ENCODE measurements around the gene MEF2D.

MEF2D gene

GRCh38 chr1:156537027-156537426 is 36.5 kb upstream of the MEF2D start (continued):
- TF ChIP-seq, protein P1, sequence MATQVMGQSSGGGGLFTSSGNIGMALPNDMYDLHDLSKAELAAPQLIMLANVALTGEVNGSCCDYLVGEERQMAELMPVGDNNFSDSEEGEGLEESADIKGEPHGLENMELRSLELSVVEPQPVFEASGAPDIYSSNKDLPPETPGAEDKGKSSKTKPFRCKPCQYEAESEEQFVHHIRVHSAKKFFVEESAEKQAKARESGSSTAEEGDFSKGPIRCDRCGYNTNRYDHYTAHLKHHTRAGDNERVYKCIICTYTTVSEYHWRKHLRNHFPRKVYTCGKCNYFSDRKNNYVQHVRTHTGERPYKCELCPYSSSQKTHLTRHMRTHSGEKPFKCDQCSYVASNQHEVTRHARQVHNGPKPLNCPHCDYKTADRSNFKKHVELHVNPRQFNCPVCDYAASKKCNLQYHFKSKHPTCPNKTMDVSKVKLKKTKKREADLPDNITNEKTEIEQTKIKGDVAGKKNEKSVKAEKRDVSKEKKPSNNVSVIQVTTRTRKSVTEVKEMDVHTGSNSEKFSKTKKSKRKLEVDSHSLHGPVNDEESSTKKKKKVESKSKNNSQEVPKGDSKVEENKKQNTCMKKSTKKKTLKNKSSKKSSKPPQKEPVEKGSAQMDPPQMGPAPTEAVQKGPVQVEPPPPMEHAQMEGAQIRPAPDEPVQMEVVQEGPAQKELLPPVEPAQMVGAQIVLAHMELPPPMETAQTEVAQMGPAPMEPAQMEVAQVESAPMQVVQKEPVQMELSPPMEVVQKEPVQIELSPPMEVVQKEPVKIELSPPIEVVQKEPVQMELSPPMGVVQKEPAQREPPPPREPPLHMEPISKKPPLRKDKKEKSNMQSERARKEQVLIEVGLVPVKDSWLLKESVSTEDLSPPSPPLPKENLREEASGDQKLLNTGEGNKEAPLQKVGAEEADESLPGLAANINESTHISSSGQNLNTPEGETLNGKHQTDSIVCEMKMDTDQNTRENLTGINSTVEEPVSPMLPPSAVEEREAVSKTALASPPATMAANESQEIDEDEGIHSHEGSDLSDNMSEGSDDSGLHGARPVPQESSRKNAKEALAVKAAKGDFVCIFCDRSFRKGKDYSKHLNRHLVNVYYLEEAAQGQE (tag by site-specific recombination; IDR thresholded peaks at IDR 0.05), result no peak

DNA sequence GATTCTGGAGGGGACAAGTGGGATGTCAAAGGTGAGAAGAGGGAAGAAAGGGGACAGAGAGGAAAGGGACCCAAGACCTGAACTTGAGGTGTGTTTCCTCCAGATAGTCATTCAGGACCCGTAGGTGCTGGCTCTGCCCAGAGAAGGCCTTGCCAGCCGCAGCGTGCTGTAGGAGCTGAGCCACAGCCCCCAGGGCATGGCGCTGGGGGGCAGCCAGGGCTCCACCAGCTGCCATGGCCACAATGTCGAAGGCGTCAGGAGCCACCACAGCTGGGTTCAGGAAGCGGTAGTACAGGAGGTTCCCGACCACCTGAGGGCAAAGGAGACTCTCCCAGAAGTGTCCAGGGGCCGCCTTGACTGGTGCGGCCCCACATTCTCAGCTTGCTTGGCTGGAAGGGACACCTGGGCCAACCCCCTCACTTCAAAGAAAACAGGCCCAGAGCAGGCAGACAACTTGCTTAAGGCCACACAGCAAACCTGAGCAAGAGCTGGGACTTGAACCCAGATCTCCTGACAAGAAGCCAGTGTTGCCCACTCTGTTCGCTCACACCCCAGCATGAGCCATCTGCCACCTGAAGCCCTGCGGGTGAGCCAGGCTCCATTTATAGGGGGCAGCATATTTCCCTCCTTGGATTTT is 34.0 kb upstream of the MEF2D start:
- ChIA-PET CTCF (interaction anchor here (1.0 kb wide), 1 partner anchor 80 kb away, joined by 5 read pairs; no protein-coding TSS in a partner anchor), POLR2A (interaction anchor here (1.0 to 1.3 kb wide), 2 partner anchors 9 to 10 kb away, joined by 3 to 4 read pairs; no protein-coding TSS in a partner anchor)
- peaks cover 31 to 91% of the 10 kb centered on the region in 2 experiments for H3K36me3 ChIP-seq (ENCODE audit: control insufficient read depth in 2 of 2, insufficient read depth in 1 of 2, low read length in 2 of 2)
- no peak for TF ChIP-seq ZNF184 (tag by site-specific recombination; IDR thresholded peaks at IDR 0.05)
- no peak for TF ChIP-seq BCL11B (tag by site-specific recombination; IDR thresholded peaks at IDR 0.05; ENCODE audit: low read depth)
- no peak for TF ChIP-seq ZNF214 (tag by site-specific recombination; IDR thresholded peaks at IDR 0.05; ENCODE audit: borderline replicate concordance)
- no peak for TF ChIP-seq ZNF391 (tag by site-specific recombination; IDR thresholded peaks at IDR 0.05; ENCODE audit: borderline replicate concordance, low read depth)
- TF ChIP-seq ZNF335 (tag by site-specific recombination; conservative IDR thresholded peaks at IDR 0.05), result no peak
- no peak for TF ChIP-seq ZNF610 (tag by site-specific recombination; IDR thresholded peaks at IDR 0.05; ENCODE audit: borderline replicate concordance)
- TF ChIP-seq ZNF354C (tag by site-specific recombination; IDR thresholded peaks at IDR 0.05; ENCODE audit: borderline replicate concordance, low read depth), result no peak
- no peak for TF ChIP-seq ZNF114 (tag by site-specific recombination; IDR thresholded peaks at IDR 0.05)
- no peak for TF ChIP-seq ZSCAN23 (tag by site-specific recombination; IDR thresholded peaks at IDR 0.05)
- TF ChIP-seq, protein P2, sequence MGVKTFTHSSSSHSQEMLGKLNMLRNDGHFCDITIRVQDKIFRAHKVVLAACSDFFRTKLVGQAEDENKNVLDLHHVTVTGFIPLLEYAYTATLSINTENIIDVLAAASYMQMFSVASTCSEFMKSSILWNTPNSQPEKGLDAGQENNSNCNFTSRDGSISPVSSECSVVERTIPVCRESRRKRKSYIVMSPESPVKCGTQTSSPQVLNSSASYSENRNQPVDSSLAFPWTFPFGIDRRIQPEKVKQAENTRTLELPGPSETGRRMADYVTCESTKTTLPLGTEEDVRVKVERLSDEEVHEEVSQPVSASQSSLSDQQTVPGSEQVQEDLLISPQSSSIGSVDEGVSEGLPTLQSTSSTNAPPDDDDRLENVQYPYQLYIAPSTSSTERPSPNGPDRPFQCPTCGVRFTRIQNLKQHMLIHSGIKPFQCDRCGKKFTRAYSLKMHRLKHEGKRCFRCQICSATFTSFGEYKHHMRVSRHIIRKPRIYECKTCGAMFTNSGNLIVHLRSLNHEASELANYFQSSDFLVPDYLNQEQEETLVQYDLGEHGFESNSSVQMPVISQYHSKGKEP (tag by site-specific recombination; IDR thresholded peaks at IDR 0.05), result no peak
- no peak for TF ChIP-seq ZNF558 (tag by site-specific recombination; IDR thresholded peaks at IDR 0.05)
- no peak for TF ChIP-seq ZNF138 (tag by site-specific recombination; IDR thresholded peaks at IDR 0.05; ENCODE audit: borderline replicate concordance)
- TF ChIP-seq, protein P3, sequence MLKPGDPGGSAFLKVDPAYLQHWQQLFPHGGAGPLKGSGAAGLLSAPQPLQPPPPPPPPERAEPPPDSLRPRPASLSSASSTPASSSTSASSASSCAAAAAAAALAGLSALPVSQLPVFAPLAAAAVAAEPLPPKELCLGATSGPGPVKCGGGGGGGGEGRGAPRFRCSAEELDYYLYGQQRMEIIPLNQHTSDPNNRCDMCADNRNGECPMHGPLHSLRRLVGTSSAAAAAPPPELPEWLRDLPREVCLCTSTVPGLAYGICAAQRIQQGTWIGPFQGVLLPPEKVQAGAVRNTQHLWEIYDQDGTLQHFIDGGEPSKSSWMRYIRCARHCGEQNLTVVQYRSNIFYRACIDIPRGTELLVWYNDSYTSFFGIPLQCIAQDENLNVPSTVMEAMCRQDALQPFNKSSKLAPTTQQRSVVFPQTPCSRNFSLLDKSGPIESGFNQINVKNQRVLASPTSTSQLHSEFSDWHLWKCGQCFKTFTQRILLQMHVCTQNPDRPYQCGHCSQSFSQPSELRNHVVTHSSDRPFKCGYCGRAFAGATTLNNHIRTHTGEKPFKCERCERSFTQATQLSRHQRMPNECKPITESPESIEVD (tag by site-specific recombination; IDR thresholded peaks at IDR 0.05), result no peak
- TF ChIP-seq ZNF248 (tag by site-specific recombination; IDR thresholded peaks at IDR 0.05), result no peak
- TF ChIP-seq ZNF670 (tag by site-specific recombination; IDR thresholded peaks at IDR 0.05; ENCODE audit: low read depth), result no peak
- TF ChIP-seq RBAK (tag by site-specific recombination; IDR thresholded peaks at IDR 0.05), result no peak
- TF ChIP-seq ZNF433 (tag by site-specific recombination; IDR thresholded peaks at IDR 0.05; ENCODE audit: low read depth), result no peak
- no peak for TF ChIP-seq ZNF560 (tag by site-specific recombination; IDR thresholded peaks at IDR 0.05; ENCODE audit: borderline replicate concordance)
- no peak for TF ChIP-seq ZFHX2 (tag by site-specific recombination; conservative IDR thresholded peaks at IDR 0.05)
- TF ChIP-seq, protein P4, sequence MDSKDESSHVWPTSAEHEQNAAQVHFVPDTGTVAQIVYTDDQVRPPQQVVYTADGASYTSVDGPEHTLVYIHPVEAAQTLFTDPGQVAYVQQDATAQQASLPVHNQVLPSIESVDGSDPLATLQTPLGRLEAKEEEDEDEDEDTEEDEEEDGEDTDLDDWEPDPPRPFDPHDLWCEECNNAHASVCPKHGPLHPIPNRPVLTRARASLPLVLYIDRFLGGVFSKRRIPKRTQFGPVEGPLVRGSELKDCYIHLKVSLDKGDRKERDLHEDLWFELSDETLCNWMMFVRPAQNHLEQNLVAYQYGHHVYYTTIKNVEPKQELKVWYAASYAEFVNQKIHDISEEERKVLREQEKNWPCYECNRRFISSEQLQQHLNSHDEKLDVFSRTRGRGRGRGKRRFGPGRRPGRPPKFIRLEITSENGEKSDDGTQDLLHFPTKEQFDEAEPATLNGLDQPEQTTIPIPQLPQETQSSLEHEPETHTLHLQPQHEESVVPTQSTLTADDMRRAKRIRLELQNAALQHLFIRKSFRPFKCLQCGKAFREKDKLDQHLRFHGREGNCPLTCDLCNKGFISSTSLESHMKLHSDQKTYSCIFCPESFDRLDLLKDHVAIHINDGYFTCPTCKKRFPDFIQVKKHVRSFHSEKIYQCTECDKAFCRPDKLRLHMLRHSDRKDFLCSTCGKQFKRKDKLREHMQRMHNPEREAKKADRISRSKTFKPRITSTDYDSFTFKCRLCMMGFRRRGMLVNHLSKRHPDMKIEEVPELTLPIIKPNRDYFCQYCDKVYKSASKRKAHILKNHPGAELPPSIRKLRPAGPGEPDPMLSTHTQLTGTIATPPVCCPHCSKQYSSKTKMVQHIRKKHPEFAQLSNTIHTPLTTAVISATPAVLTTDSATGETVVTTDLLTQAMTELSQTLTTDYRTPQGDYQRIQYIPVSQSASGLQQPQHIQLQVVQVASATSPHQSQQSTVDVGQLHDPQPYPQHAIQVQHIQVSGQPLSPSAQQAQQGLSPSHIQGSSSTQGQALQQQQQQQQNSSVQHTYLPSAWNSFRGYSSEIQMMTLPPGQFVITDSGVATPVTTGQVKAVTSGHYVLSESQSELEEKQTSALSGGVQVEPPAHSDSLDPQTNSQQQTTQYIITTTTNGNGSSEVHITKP (tag by site-specific recombination; IDR thresholded peaks at IDR 0.05), result no peak
- no peaks in the 10 kb centered on the region for H3K4me1 ChIP-seq (ENCODE audit: control insufficient read depth, insufficient read depth, low read length)
- no peaks in the 10 kb centered on the region for H3K9me3 ChIP-seq (ENCODE audit: control insufficient read depth, insufficient read depth, low read depth, low read length)
- no peak overlapping the region for H3K4me3 ChIP-seq (ENCODE audit: low read depth, low read length)
- H3K27ac ChIP-seq (ENCODE audit: extremely low read depth, low read depth, low read length), result no peak overlapping the region
